ENCODE results near the gene DHX40.
"Not testable (repeated sequence)": the region's sequence is repeated elsewhere in the genome, so short reads cannot be mapped to it uniquely, and the experiment has no call there.

- not testable (repeated sequence) for TF ChIP-seq CTCF, POLR2A (IDR thresholded peaks at IDR 0.05)
These were observed 91.2 kb downstream of the DHX40 start for GRCh38 chr17:59656624-59657023.
